NCI-H526 (cell line): ENCODE results near the gene EOLA2.
"Not testable (repeated sequence)": the region's sequence is repeated elsewhere in the genome, so short reads cannot be mapped to it uniquely, and the experiment has no call there.

ENCODE experiments used
- DNase-seq, 2 experiments: peaks; one replicate each; lab custom pipeline; 2025; lab: John Stamatoyannopoulos, UW

EOLA2 gene

GRCh38 chrX:149932970-149933369 is 5.3 kb downstream of the EOLA2 start:
- DNase-seq: not testable (repeated sequence)

- not testable (repeated sequence) for DNase-seq
Observed at GRCh38 chrX:149932150-149932549, 6.1 kb downstream of the EOLA2 start.

GRCh38 chrX:149931355-149931754 is 6.9 kb downstream of the EOLA2 start:
- not testable (repeated sequence) for DNase-seq

GRCh38 chrX:149929400-149929799 is 8.9 kb downstream of the EOLA2 start, which contains the start of gene HSFX4:
HSFX4 (plus strand) TSS chrX:149929573; CDS start chrX:149929645, 72 bp downstream.
- not testable (repeated sequence) for DNase-seq

- not testable (repeated sequence) for DNase-seq
Observed at GRCh38 chrX:149928635-149929034, 9.7 kb downstream of the EOLA2 start.

- not testable (repeated sequence) for DNase-seq
Observed at GRCh38 chrX:149927964-149928258, 10.4 kb downstream of the EOLA2 start.

- DNase-seq: not testable (repeated sequence)
Observed at GRCh38 chrX:149927245-149927963, 10.9 kb downstream of the EOLA2 start.

GRCh38 chrX:149924434-149924833 is 13.9 kb downstream of the EOLA2 start:
- not testable (repeated sequence) for DNase-seq

- not testable (repeated sequence) for DNase-seq
Observed at GRCh38 chrX:149923836-149924235, 14.5 kb downstream of the EOLA2 start.

- no peak for DNase-seq
Observed at GRCh38 chrX:149916745-149917392, 21.4 kb downstream of the EOLA2 start.

GRCh38 chrX:149910178-149910695 is 28.1 kb downstream of the EOLA2 start:
- DNase-seq: no peak

- DNase-seq: no peak
Observed at GRCh38 chrX:149909324-149910177, 28.7 kb downstream of the EOLA2 start.

- DNase-seq: no peak
Observed at GRCh38 chrX:149908727-149909126, 29.6 kb downstream of the EOLA2 start.

- no peak for DNase-seq
Observed at GRCh38 chrX:149908308-149908707, 30.0 kb downstream of the EOLA2 start.

GRCh38 chrX:149903889-149904748 is 34.2 kb downstream of the EOLA2 start:
- DNase-seq: no peak

GRCh38 chrX:149898554-149898953 is 39.7 kb downstream of the EOLA2 start:
- no peak for DNase-seq

- DNase-seq: not testable (repeated sequence)
Observed at GRCh38 chrX:149890828-149891227, 47.5 kb downstream of the EOLA2 start.
